ENCODE results near the gene DLG1. TPM values are rescaled to one million over a fixed set of nuclear protein-coding genes. Genes with fewer than 3 reads are reported as not detected.

DLG1 gene
- total and polyA plus RNA-seq, 2 experiments from 2014 or later, result 27.6 to 98.0 TPM

DNA sequence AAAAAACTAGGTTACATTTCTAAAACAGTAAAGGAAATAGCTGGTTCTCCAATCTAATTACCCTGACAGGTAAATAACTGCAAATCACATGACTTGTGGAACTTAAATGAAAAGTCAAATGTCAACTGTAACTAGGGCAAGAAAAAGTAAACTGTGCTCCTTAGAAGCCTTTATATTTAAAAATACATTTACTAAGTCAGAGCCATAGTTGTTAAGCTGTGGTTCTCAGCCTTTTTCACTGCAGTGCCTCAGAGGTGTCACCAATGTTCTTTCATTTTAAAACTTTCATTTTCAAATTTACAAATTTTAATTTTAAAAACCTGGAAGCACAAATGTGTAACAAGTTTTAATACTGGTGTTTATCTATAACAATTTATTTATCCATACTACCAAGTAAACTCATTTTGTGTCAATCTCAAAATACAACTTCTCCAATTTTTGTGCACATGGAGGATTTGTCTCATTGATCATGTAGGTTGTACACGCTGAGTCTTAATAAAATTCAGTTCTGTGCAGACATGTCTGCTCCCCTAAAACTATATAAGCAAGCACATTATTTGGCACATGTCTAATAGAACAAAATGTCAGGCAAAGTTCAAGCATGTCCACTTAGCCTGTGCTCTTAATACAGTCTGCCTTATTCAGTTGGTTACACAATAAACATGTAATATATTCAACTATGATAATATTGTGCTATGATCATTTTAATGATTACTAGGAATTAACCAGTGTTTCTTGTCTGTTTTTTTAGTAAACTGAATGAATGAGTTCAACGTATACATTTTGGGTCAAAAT is 70.4 kb downstream of the DLG1 start:
- H3K79me2 ChIP-seq (replicated peaks; ENCODE audit: insufficient read depth), result peaks cover 96% of the 10 kb centered on the region

DNA sequence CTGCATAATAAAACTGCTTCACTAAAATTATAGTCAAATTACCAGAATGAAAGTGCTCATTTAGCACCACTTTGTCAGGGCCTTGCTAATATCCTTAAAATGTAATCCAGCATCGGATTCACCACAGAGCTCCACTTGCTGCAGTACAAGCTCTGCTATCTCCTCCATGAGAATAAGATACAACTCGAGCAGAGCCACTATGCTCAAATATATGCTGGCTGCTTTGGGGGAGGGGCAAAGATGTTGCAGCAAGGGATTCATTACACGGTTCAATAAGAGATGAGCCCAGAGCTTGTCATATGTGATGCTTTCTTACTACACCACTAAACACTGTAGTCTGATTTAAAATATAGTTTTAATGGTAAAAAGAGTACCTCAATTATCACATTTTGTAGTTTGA is 72.2 kb downstream of the DLG1 start:
- Histone ChIP-seq H3K9me2 (ENCODE audit: insufficient read depth) (no peaks in the 10 kb centered on the region), H3K4me3 (no peak overlapping the region), H3K4me2 (no peak overlapping the region), H3F3A (replicated peaks; ENCODE audit: low read depth) (no peaks in the 10 kb centered on the region), H2AFZ (no peak overlapping the region), H4K20me1 (replicated peaks; ENCODE audit: insufficient read depth) (peaks cover 19% of the 10 kb centered on the region), H3K36me3 (ENCODE audit: insufficient read depth) (no peaks in the 10 kb centered on the region), H3K27ac (ENCODE audit: low read depth) (no peak overlapping the region), H3K27me3 (ENCODE audit: insufficient read depth) (no peaks in the 10 kb centered on the region), H3K4me1 (ENCODE audit: insufficient read depth) (peaks cover 7% of the 10 kb centered on the region), H3K79me2 (replicated peaks; ENCODE audit: insufficient read depth) (peaks cover 97% of the 10 kb centered on the region)
- H3K4me3 Mint-ChIP-seq, result no peak overlapping the region
- H3K9me3 Mint-ChIP-seq, result no peaks in the 10 kb centered on the region
- no peaks in the 10 kb centered on the region for H3K36me3 Mint-ChIP-seq (ENCODE audit: low read depth)
- H3K27me3 Mint-ChIP-seq (ENCODE audit: insufficient read depth, low read depth, poor library complexity), result peaks cover 2% of the 10 kb centered on the region
- H3K4me1 Mint-ChIP-seq, result peaks cover 18% of the 10 kb centered on the region; the same call in 2 of the 3 replicates
- ATAC-seq (peak; percentile 41; the same call in 2 of the 3 replicates), DNase-seq (ENCODE audit: low spot score) (peak; percentile 41)
- no peak overlapping the region for H3K27ac Mint-ChIP-seq
- TF ChIP-seq, protein P1, sequence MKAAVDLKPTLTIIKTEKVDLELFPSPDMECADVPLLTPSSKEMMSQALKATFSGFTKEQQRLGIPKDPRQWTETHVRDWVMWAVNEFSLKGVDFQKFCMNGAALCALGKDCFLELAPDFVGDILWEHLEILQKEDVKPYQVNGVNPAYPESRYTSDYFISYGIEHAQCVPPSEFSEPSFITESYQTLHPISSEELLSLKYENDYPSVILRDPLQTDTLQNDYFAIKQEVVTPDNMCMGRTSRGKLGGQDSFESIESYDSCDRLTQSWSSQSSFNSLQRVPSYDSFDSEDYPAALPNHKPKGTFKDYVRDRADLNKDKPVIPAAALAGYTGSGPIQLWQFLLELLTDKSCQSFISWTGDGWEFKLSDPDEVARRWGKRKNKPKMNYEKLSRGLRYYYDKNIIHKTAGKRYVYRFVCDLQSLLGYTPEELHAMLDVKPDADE (IDR thresholded peaks at IDR 0.05), result no peak
- TF ChIP-seq STAT1 (IDR thresholded peaks at IDR 0.05; ENCODE audit: unreplicated experiment) (no peak), CREB1 (CRISPR knock-in tag; IDR thresholded peaks at IDR 0.05; ENCODE audit: low read depth) (no peak)
- TF ChIP-seq, protein P2, sequence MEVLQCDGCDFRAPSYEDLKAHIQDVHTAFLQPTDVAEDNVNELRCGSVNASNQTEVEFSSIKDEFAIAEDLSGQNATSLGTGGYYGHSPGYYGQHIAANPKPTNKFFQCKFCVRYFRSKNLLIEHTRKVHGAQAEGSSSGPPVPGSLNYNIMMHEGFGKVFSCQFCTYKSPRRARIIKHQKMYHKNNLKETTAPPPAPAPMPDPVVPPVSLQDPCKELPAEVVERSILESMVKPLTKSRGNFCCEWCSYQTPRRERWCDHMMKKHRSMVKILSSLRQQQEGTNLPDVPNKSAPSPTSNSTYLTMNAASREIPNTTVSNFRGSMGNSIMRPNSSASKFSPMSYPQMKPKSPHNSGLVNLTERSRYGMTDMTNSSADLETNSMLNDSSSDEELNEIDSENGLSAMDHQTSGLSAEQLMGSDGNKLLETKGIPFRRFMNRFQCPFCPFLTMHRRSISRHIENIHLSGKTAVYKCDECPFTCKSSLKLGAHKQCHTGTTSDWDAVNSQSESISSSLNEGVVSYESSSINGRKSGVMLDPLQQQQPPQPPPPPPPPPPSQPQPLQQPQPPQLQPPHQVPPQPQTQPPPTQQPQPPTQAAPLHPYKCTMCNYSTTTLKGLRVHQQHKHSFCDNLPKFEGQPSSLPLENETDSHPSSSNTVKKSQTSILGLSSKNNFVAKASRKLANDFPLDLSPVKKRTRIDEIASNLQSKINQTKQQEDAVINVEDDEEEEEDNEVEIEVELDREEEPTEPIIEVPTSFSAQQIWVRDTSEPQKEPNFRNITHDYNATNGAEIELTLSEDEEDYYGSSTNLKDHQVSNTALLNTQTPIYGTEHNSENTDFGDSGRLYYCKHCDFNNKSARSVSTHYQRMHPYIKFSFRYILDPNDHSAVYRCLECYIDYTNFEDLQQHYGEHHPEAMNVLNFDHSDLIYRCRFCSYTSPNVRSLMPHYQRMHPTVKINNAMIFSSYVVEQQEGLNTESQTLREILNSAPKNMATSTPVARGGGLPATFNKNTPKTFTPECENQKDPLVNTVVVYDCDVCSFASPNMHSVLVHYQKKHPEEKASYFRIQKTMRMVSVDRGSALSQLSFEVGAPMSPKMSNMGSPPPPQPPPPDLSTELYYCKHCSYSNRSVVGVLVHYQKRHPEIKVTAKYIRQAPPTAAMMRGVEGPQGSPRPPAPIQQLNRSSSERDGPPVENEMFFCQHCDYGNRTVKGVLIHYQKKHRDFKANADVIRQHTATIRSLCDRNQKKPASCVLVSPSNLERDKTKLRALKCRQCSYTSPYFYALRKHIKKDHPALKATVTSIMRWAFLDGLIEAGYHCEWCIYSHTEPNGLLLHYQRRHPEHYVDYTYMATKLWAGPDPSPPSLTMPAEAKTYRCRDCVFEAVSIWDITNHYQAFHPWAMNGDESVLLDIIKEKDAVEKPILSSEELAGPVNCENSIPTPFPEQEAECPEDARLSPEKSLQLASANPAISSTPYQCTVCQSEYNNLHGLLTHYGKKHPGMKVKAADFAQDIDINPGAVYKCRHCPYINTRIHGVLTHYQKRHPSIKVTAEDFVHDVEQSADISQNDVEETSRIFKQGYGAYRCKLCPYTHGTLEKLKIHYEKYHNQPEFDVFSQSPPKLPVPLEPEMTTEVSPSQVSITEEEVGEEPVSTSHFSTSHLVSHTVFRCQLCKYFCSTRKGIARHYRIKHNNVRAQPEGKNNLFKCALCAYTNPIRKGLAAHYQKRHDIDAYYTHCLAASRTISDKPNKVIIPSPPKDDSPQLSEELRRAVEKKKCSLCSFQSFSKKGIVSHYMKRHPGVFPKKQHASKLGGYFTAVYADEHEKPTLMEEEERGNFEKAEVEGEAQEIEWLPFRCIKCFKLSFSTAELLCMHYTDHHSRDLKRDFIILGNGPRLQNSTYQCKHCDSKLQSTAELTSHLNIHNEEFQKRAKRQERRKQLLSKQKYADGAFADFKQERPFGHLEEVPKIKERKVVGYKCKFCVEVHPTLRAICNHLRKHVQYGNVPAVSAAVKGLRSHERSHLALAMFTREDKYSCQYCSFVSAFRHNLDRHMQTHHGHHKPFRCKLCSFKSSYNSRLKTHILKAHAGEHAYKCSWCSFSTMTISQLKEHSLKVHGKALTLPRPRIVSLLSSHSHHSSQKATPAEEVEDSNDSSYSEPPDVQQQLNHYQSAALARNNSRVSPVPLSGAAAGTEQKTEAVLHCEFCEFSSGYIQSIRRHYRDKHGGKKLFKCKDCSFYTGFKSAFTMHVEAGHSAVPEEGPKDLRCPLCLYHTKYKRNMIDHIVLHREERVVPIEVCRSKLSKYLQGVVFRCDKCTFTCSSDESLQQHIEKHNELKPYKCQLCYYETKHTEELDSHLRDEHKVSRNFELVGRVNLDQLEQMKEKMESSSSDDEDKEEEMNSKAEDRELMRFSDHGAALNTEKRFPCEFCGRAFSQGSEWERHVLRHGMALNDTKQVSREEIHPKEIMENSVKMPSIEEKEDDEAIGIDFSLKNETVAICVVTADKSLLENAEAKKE (CRISPR knock-in tag; IDR thresholded peaks at IDR 0.05), result no peak
- TF ChIP-seq, protein P3, sequence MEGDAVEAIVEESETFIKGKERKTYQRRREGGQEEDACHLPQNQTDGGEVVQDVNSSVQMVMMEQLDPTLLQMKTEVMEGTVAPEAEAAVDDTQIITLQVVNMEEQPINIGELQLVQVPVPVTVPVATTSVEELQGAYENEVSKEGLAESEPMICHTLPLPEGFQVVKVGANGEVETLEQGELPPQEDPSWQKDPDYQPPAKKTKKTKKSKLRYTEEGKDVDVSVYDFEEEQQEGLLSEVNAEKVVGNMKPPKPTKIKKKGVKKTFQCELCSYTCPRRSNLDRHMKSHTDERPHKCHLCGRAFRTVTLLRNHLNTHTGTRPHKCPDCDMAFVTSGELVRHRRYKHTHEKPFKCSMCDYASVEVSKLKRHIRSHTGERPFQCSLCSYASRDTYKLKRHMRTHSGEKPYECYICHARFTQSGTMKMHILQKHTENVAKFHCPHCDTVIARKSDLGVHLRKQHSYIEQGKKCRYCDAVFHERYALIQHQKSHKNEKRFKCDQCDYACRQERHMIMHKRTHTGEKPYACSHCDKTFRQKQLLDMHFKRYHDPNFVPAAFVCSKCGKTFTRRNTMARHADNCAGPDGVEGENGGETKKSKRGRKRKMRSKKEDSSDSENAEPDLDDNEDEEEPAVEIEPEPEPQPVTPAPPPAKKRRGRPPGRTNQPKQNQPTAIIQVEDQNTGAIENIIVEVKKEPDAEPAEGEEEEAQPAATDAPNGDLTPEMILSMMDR (conservative IDR thresholded peaks at IDR 0.05; ENCODE audit: low read depth in 2 of 2), result no peak

More for the DNA sequence above, 70.4 kb downstream of the DLG1 start:
- no peak overlapping the region for H3K4me3 Mint-ChIP-seq
- Histone ChIP-seq H2AFZ (no peak overlapping the region), H3K27ac (ENCODE audit: low read depth) (no peak overlapping the region), H3K36me3 (ENCODE audit: insufficient read depth) (no peaks in the 10 kb centered on the region), H3K9me2 (ENCODE audit: insufficient read depth) (no peaks in the 10 kb centered on the region), H3F3A (replicated peaks; ENCODE audit: low read depth) (no peaks in the 10 kb centered on the region), H4K20me1 (replicated peaks; ENCODE audit: insufficient read depth) (peaks cover 18% of the 10 kb centered on the region), H3K27me3 (ENCODE audit: insufficient read depth) (no peaks in the 10 kb centered on the region), H3K4me3 (no peak overlapping the region), H3K4me2 (no peak overlapping the region), H3K4me1 (ENCODE audit: insufficient read depth) (peaks cover 7% of the 10 kb centered on the region)
- no peak overlapping the region for H3K27ac Mint-ChIP-seq
- no peaks in the 10 kb centered on the region for H3K36me3 Mint-ChIP-seq (ENCODE audit: low read depth)
- DNase-seq (ENCODE audit: low spot score), result no peak
- H3K27me3 Mint-ChIP-seq (ENCODE audit: insufficient read depth, low read depth, poor library complexity), result peaks cover 4% of the 10 kb centered on the region
- H3K4me1 Mint-ChIP-seq, result peaks cover 16% of the 10 kb centered on the region; the same call in 2 of the 3 replicates
- no peaks in the 10 kb centered on the region for H3K9me3 Mint-ChIP-seq
- ATAC-seq, result no peak
- TF ChIP-seq CREB1 (CRISPR knock-in tag; IDR thresholded peaks at IDR 0.05; ENCODE audit: low read depth), result no peak
- TF ChIP-seq, protein P1 (IDR thresholded peaks at IDR 0.05), result no peak
- TF ChIP-seq STAT1 (IDR thresholded peaks at IDR 0.05; ENCODE audit: unreplicated experiment), result no peak
